ENCODE data around the gene ELAVL2.

GRCh38 chr9:23751633-23752032 is 74.4 kb downstream of the ELAVL2 start:
- no peak for TF ChIP-seq CEBPB (IDR thresholded peaks at IDR 0.05)
- TF ChIP-seq MAFK (IDR thresholded peaks at IDR 0.05; ENCODE audit: partially characterized antibody), result no peak
- TF ChIP-seq CTCF (IDR thresholded peaks at IDR 0.05), result no peak
- TF ChIP-seq SREBF2 (IDR thresholded peaks at IDR 0.05), result no peak
